Activated T-helper 9 cell treated with anti-CD3 and anti-CD28 coated beads, Interleukin-2, amount 50 U/mL, for 16 hours (primary cell): ENCODE data around the gene OVCA2.

Experiments used
- DNase-seq: peaks from one replicate; pipeline ENCODE4 v3.0.0-alpha.2; 2020; ENCODE audit warnings: low read depth

OVCA2 gene

DNA sequence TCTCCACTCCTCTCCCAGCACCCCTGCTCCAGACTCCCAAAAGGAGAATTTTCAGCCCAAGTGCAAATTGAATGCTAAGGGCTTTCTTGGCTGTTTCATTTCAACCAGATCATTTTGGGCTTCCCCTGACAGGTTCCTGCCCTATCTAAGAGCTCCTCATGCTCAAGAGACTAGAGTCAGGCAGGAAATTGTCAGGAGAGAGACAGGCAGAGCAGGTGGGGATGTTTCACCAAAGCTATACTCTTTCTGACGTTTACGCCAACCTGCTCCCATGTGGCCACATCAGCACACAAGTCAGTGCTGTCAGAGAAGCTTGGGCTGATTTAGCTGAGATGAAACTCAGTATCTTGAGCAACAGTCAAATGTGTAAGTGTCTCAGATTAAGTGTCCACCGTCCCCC lies 44.5 kb downstream of the OVCA2 start:
- DNase-seq: no peak

GRCh38 chr17:2087597-2088211 lies 45.9 kb downstream of the OVCA2 start:
- peak; percentile 35 for DNase-seq

DNA sequence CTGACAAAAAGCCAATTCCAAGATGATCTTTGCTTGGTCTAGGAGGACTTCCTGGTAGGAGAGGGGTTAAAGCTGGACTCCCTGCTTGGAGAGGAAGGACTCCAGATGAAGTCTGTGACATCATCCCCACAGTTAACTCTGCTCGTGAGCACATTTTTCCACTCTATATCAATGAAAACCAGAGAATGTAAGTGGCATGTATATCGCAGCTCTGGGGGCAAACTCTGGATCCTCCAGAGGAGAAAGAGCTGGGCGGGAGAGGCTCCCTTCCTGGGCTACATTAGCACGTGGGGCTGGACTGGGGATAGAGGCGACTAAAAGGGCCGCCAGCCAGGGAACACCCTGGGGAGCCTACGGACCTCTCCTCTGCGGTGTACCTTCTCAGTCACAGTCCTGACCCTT lies 47.2 kb downstream of the OVCA2 start:
- DNase-seq: no peak

DNA sequence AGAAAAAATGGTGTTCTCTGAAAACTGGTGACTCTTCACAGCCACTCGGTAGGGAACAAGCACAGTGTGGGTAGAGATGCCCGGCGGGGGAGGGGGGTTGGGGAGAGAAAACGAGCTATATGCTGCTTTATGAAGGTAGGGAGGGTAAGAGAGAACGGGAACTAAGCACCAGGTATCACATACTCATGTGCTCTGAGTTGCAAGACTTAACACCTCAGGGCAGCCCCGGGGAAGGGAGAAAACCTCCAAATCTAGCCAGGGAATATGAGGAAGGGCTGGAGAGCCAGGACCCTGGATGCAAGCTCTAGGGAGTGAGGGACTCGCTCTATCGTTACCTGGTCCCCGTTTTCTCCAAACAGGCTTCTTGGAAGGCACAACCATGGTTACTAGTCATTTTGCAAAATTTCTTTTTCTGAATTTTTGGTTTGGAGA lies 48.4 kb downstream of the OVCA2 start:
- DNase-seq: no peak

- no peak for DNase-seq
Measured at GRCh38 chr17:2090804-2091534, 49.1 kb downstream of the OVCA2 start.

DNA sequence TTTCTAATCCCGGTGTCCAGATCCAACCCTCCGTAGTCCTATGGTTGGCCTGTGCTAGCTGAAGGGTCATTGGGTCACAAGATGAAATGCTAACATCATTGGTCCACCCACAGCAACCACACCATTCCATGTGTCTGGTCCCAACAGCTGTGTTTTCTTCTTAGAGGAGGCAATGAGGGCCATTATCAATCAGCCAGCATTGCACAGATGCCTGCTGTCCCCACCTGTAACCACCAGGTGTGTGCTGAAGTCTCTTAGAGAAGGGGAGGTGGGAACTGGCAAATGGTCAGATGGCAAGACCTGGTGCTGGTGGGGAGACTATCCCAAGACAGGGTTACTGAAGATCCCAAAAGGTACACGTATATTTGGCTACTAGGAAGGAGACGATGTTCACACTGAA lies 50.4 kb downstream of the OVCA2 start:
- no peak for DNase-seq
